Right lobe of liver (tissue), 6 donors: ENCODE measurements around the gene ABHD6. TPM values are rescaled to one million over a fixed set of nuclear protein-coding genes. Genes with fewer than 3 reads are reported as not detected.

ENCODE experiments used
- ATAC-seq, 4 donors: fragments of 200-7000 bp; cut with Tn5 transposase; one replicate each; pipeline ENCODE4 v1.9.1; 2020; ENCODE audit warnings: mild to moderate bottlenecking in 4 of 4, moderate library complexity in 4 of 4
- DNase-seq, 3 donors: peaks; one replicate each; pipeline ENCODE4 v3.0.0-alpha.2; 2020
- H3K27ac ChIP-seq, 3 donors: fragments of 200-600 bp; one replicate each; pipeline ENCODE4 v1.8.0; 2022
- H3K27me3 ChIP-seq, 2 donors: fragments of 200-600 bp; one replicate each; pipeline ENCODE4 v1.8.0; 2022
- H3K36me3 ChIP-seq, 4 donors: fragments of 200-600 bp; sonication (generic) in 1 of 4; one replicate each; pipeline versions ENCODE4 v1.5.1 to v1.8.0; 2017 to 2022; ENCODE audit warnings: control low read depth in 1 of 4
- H3K4me1 ChIP-seq, 4 donors: fragments of 200-600 bp; sonication (generic) in 1 of 4; one replicate each; pipeline versions ENCODE4 v1.5.1 to v1.8.0; 2017 to 2022; ENCODE audit warnings: control low read depth in 1 of 4
- H3K4me3 ChIP-seq, 3 donors: fragments of 200-600 bp; one replicate each; pipeline ENCODE4 v1.8.0; 2022
- H3K9me3 ChIP-seq, 4 donors: fragments of 200-600 bp; sonication (generic) in 1 of 4; one replicate each; pipeline versions ENCODE4 v1.5.1 to v1.8.0; 2017 to 2022; ENCODE audit warnings: control low read depth in 1 of 4
- POLR2A ChIP-seq: fragments of 450-650 bp; IDR thresholded peaks from one replicate; pipeline ENCODE4 v1.6.1; 2017; ENCODE audit warnings: antibody characterized with exemption, mild to moderate bottlenecking
- WGBS: methylation state at CpG from one replicate; pipeline ENCODE4 v1.1.6; 2018; ENCODE audit warnings: low coverage, low lambda C conversion rate; ENCODE audit not compliant: insufficient coverage; ENCODE audit errors: missing lambda C conversion rate; 5-methylcytosine and 5-hydroxymethylcytosine counted together
- intact Hi-C, 2 donors: fragments of 100-400 bp; cut with DNase I; formaldehyde crosslinking; loops; one replicate each; pipeline versions ENCODE4 v1.11.2 to v1.14.1; 2022
- total RNA-seq, 6 experiments: library from RNA; depleted of rRNA in 2 of 6; stranded (reverse); fragments of >200 nt in 2 of 6; fragmentation: NEBNext Ultra II Directional in 3 of 6; extraction: Animal tissue kit (Norgen Biotek cat#: 25700) in 3 of 6; gene quantifications; one replicate each; pipeline versions ENCODE4 v1.1.0 to v1.2.4, GENCODE V29; 2016 to 2023
- TF ChIP-seq, protein P1 (sequence below), 4 donors: fragments of 200-600 bp in 3 of 4; fragments of 450-650 bp in 1 of 4; IDR thresholded peaks; one replicate each; pipeline versions ENCODE4 v1.5.1 to v1.8.0; 2016 to 2022; ENCODE audit warnings: antibody characterized with exemption in 4 of 4, mild to moderate bottlenecking in 2 of 4
- donor health status: DM: no; HTN: yes; CAD: no.
- donor health status: DM: no; HTN: no; CAD: no.
- donor health status: DM: no; HTN: no; CAD: no.
- donor health status: DM: no; HTN: yes; CAD: no.
- donor health status: DM: no; HTN: yes; CAD: no.

The ABHD6 gene
- total RNA-seq, 6 experiments from 2014 or later, result 24.6 to 64.3 (median 52.6) TPM

DNA sequence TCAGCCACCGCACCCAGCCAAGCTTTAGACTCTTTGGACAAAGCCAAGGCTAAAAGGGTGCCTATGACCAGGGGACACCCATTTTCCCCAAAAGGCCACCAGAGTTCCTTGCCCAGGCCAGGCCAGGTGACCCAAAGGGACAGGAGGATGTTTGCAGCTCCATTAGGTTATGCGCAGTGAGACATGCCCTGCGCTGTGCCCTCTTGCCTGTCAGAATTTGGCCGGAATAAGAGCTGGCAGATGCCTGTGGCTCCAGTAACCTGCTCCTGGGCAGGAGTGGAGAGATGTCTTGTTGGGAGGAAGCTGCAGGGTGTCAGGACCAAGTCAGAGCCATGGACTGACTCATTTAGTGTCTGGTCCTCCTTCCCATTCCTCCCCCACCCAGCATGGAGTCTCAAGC, 47.3 kb upstream of the ABHD6 start:
- Histone ChIP-seq H3K4me3 (no peak overlapping the region), H3K4me1 (peaks cover 3 to 66% (median 31%) of the 10 kb centered on the region in 4 donors), H3K27me3 (no peaks in the 10 kb centered on the region), H3K36me3 (no peaks in the 10 kb centered on the region), H3K27ac (peak overlapping the region; percentile 0 to 83 (median 49)), H3K9me3 (no peaks in the 10 kb centered on the region)
- intact Hi-C loops, result no loop called here
- ATAC-seq, result peak; percentile 11 to 60 (median 44)
- 80% methylated on average over 1 of the region's 4 CpGs for WGBS
- peak; percentile 35 to 88 (median 85) for DNase-seq
- TF ChIP-seq POLR2A, result no peak
- TF ChIP-seq, protein P1, sequence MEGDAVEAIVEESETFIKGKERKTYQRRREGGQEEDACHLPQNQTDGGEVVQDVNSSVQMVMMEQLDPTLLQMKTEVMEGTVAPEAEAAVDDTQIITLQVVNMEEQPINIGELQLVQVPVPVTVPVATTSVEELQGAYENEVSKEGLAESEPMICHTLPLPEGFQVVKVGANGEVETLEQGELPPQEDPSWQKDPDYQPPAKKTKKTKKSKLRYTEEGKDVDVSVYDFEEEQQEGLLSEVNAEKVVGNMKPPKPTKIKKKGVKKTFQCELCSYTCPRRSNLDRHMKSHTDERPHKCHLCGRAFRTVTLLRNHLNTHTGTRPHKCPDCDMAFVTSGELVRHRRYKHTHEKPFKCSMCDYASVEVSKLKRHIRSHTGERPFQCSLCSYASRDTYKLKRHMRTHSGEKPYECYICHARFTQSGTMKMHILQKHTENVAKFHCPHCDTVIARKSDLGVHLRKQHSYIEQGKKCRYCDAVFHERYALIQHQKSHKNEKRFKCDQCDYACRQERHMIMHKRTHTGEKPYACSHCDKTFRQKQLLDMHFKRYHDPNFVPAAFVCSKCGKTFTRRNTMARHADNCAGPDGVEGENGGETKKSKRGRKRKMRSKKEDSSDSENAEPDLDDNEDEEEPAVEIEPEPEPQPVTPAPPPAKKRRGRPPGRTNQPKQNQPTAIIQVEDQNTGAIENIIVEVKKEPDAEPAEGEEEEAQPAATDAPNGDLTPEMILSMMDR (IDR thresholded peaks at IDR 0.05), result no peak

DNA sequence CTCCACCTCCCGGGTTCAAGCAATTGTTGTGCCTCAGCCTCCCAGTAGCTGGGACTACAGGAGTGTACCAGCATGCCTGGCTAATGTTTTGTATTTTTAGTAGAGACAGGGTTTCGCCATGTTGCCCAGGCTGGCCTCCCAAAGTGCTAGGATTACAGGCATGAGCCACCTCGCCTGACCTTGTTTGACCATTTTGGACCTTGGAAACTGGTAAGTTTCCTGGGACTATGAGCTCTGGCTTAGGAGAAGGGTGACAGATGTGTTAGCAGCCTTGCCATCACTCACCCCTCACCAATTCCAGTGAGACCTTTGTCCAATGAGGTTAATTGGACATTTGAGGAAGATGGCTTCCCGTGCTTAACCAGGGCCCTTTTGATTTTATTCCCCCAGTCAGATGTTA, 46.7 kb upstream of the ABHD6 start:
- WGBS, result 51% methylated on average over 3 of the region's 4 CpGs
- Histone ChIP-seq H3K36me3 (no peaks in the 10 kb centered on the region), H3K4me3 (no peak overlapping the region), H3K4me1 (peaks cover 3 to 66% (median 31%) of the 10 kb centered on the region in 4 donors), H3K27ac (peak overlapping the region; percentile 0 to 83 (median 49)), H3K9me3 (no peaks in the 10 kb centered on the region), H3K27me3 (no peaks in the 10 kb centered on the region)
- intact Hi-C loops, result no loop called here
- peak in 1 of 3 donors; percentile 70 for DNase-seq
- ATAC-seq, result peak in 3 of 4 donors; percentile 1 to 33 (median 27)
- TF ChIP-seq, protein P1 (IDR thresholded peaks at IDR 0.05), result no peak
- no peak for TF ChIP-seq POLR2A

DNA sequence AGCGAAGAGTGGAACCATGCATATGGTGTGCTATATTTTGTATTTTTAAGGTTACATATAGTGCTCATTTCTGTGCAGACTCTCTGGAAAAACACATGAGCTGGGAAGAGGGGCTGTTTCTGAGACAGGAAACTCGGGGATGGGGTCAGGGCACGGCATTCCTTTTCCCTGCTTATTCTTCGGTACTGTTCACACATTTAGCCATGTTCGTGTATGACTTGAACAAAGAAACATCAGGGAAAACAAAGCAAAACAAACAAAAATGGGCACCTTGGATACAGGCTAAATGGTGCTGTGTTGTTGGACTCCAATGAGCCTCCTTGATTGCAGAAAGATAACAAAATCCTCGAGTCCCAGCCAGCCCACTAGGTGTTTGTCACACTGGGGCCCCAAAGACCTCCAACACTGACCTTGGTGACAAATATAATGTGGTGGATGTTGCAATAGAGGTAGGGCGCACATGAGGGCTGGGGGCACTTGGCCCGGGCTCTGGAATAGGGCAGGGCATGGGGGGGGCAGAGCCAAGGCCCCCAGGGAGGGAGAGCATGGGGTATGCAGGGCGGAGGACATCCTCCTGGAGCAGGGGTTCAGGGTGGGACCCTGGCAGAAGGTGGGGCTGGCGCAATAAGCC, 46.1 kb upstream of the ABHD6 start:
- Histone ChIP-seq H3K27ac (peak overlapping the region; percentile 0 to 83 (median 49)), H3K9me3 (no peaks in the 10 kb centered on the region), H3K36me3 (no peaks in the 10 kb centered on the region), H3K27me3 (no peaks in the 10 kb centered on the region), H3K4me1 (peaks cover 3 to 66% (median 31%) of the 10 kb centered on the region in 4 donors), H3K4me3 (no peak overlapping the region)
- WGBS, result 42% methylated on average over 6 of the region's 10 CpGs
- DNase-seq (no peak), ATAC-seq (no peak)
- TF ChIP-seq, protein P1 (IDR thresholded peaks at IDR 0.05), result no peak
- TF ChIP-seq POLR2A, result no peak
- intact Hi-C loops, result no loop called here

DNA sequence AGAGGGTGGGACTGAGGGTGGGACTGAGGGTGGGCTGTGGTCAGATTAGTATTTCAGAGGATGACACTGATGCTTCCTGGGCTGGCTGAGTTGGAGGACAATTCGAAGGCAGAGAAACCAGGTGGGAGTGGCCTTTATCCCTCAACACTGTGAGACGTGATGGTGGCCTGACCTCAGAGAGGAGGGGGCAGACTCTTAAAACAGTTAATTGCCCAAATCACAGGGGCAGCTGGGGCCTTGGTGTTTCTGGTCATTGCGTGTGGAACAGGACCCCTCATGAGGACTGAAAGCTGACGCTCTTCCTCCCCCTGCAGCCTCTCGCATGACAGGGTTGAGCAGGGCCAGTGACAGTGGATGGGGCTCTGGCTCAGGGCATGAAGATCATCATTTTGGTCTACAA, 45.5 kb upstream of the ABHD6 start:
- peaks cover 3 to 66% (median 31%) of the 10 kb centered on the region in 4 donors for H3K4me1 ChIP-seq
- no peaks in the 10 kb centered on the region for H3K36me3 ChIP-seq
- WGBS, result 80% methylated on average over 2 of the region's 5 CpGs
- intact Hi-C loops, result no loop called here
- H3K27me3 ChIP-seq, result no peaks in the 10 kb centered on the region
- DNase-seq, result no peak
- no peak for ATAC-seq
- H3K9me3 ChIP-seq, result no peaks in the 10 kb centered on the region
- peak overlapping the region in 2 of 3 donors; percentile 75 to 83 for H3K27ac ChIP-seq
- TF ChIP-seq, protein P1 (IDR thresholded peaks at IDR 0.05), result no peak
- TF ChIP-seq POLR2A, result no peak
- no peak overlapping the region for H3K4me3 ChIP-seq
